ENCODE data around the gene ARHGAP24.
A peak's percentile ranks its signal among the peaks of the same experiment; 100 is the strongest.

ARHGAP24 gene

DNA sequence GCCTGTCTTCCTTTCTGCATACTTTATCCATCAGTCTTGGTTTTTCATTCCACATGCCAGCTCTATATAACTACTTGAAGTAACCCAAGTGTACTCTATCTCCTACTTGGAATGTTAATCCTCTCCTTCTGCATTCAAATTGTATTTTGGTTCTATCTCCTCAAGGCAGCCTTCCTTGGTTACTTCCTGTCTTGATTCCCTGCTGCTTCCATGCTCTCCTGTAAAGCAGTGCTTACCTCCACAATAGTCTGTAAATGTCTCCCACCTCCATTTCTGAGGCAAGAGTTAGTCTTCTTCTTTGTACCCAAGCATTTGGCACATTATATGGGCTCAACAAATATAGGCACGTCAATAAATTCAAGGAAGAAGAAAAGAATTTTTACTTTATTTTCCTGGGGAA, 298.4 kb downstream of the ARHGAP24 start:
- Mint-ChIP-seq H3K27me3 (ENCODE audit: low read depth) (no peaks in the 10 kb centered on the region), H3K9me3 (no peaks in the 10 kb centered on the region), H3K27ac (no peak overlapping the region), H3K4me3 (no peak overlapping the region), H3K36me3 (ENCODE audit: low read depth) (no peaks in the 10 kb centered on the region), H3K4me1 (peaks cover 40% of the 10 kb centered on the region)
- TF ChIP-seq, protein P1, sequence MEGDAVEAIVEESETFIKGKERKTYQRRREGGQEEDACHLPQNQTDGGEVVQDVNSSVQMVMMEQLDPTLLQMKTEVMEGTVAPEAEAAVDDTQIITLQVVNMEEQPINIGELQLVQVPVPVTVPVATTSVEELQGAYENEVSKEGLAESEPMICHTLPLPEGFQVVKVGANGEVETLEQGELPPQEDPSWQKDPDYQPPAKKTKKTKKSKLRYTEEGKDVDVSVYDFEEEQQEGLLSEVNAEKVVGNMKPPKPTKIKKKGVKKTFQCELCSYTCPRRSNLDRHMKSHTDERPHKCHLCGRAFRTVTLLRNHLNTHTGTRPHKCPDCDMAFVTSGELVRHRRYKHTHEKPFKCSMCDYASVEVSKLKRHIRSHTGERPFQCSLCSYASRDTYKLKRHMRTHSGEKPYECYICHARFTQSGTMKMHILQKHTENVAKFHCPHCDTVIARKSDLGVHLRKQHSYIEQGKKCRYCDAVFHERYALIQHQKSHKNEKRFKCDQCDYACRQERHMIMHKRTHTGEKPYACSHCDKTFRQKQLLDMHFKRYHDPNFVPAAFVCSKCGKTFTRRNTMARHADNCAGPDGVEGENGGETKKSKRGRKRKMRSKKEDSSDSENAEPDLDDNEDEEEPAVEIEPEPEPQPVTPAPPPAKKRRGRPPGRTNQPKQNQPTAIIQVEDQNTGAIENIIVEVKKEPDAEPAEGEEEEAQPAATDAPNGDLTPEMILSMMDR (IDR thresholded peaks at IDR 0.05; ENCODE audit: unreplicated experiment in 3 of 3) = no peak

DNA sequence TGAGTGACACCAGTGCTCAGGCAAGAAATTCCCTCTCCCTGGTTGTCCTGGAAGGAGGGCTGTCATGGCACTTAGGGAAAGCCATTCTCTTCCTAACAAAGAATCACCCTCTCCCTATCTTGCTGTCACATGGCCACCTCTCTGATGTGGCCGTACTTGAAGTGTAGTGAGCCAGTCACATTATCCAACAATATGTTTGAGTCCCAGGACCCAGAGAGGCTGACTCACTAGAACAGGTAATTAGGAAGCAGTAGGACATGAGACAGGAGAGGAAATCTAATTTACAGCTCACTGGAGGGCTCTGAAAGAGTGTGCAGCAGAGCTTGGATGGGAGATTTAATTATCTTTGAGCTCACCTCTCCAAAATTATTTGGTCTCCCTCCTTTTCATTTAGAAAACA, 299.1 kb downstream of the ARHGAP24 start:
- Mint-ChIP-seq H3K4me1 (peaks cover 45% of the 10 kb centered on the region), H3K4me3 (no peak overlapping the region), H3K27me3 (ENCODE audit: low read depth) (no peaks in the 10 kb centered on the region), H3K27ac (peak overlapping the region; percentile 25 to 92 (median 80)), H3K36me3 (ENCODE audit: low read depth) (no peaks in the 10 kb centered on the region), H3K9me3 (no peaks in the 10 kb centered on the region)
- TF ChIP-seq, protein P1 (IDR thresholded peaks at IDR 0.05; ENCODE audit: unreplicated experiment in 3 of 3) = no peak

DNA sequence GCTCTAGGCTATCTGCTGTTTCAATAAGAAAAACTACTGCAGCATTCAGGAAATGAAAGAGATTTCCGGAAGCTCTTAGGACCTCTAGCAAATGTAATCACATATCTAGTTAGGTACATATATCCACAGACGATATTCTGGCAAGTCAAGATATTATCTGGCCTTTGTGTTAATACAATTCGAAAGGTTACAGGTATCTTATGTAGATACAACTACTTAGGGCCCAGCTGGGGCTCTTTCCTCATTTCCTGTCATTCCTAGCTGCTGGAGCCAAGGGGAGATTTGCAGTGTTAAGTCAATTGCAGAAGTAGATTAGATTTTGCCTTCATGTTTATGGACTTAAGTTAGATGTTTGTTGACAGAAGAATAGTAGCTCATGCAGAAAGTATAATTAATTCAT, 299.5 kb downstream of the ARHGAP24 start:
- Mint-ChIP-seq H3K4me1 (peaks cover 50% of the 10 kb centered on the region), H3K4me3 (no peak overlapping the region), H3K36me3 (ENCODE audit: low read depth) (no peaks in the 10 kb centered on the region), H3K27me3 (ENCODE audit: low read depth) (no peaks in the 10 kb centered on the region), H3K9me3 (no peaks in the 10 kb centered on the region), H3K27ac (peak overlapping the region; percentile 65 to 92 (median 80))
- TF ChIP-seq, protein P1 (IDR thresholded peaks at IDR 0.05; ENCODE audit: unreplicated experiment in 3 of 3) = no peak

DNA sequence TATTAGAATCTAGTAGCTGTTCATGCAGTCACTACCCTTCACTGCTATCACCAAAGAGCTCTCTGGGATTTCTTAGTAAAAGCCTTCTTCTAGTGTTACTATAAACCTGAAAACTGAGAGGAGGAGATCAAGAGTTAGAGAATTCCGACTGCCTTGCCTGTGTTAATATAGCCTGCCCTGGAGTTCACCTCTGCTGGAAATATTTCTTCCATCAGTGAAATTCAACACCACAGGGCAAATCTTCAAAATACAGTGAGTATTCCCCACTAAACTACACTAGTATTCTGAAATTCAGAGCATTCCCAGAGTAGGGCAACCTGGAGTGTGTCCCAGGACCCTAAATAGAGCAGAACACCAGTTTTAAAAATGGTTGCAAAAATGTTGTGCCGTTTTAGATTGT, 301.1 kb downstream of the ARHGAP24 start:
- Mint-ChIP-seq H3K4me1 (peaks cover 57% of the 10 kb centered on the region), H3K4me3 (peak overlapping the region in 1 of 3 experiments; percentile 12), H3K36me3 (ENCODE audit: low read depth) (no peaks in the 10 kb centered on the region), H3K27me3 (ENCODE audit: low read depth) (no peaks in the 10 kb centered on the region), H3K9me3 (no peaks in the 10 kb centered on the region), H3K27ac (peak overlapping the region; percentile 80 to 92 (median 85))
- TF ChIP-seq, protein P1 (IDR thresholded peaks at IDR 0.05; ENCODE audit: unreplicated experiment in 3 of 3) = no peak

DNA sequence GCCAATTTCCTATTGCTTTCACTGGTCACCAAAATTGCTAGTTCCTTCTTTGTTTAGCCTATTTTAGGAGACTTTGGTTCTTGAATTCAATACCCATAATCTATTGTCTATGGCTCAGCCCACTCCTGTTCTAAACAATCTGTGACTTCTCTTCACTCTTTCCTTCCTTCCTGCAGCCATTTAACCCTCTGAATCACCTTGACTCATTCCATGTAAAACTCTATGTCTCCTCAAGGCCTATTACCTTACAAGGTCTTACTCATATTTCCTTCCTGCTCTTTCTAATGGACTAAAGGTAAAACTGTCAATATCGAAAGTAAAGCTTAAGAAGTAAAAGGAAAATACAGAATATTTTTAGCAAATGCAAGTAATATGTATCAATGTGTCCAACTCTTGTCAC, 301.6 kb downstream of the ARHGAP24 start:
- Mint-ChIP-seq H3K27me3 (ENCODE audit: low read depth) (no peaks in the 10 kb centered on the region), H3K36me3 (ENCODE audit: low read depth) (no peaks in the 10 kb centered on the region), H3K4me3 (no peak overlapping the region), H3K4me1 (peaks cover 57% of the 10 kb centered on the region), H3K27ac (peak overlapping the region; percentile 51 to 92 (median 80)), H3K9me3 (no peaks in the 10 kb centered on the region)
- TF ChIP-seq, protein P1 (IDR thresholded peaks at IDR 0.05; ENCODE audit: unreplicated experiment in 3 of 3) = no peak

DNA sequence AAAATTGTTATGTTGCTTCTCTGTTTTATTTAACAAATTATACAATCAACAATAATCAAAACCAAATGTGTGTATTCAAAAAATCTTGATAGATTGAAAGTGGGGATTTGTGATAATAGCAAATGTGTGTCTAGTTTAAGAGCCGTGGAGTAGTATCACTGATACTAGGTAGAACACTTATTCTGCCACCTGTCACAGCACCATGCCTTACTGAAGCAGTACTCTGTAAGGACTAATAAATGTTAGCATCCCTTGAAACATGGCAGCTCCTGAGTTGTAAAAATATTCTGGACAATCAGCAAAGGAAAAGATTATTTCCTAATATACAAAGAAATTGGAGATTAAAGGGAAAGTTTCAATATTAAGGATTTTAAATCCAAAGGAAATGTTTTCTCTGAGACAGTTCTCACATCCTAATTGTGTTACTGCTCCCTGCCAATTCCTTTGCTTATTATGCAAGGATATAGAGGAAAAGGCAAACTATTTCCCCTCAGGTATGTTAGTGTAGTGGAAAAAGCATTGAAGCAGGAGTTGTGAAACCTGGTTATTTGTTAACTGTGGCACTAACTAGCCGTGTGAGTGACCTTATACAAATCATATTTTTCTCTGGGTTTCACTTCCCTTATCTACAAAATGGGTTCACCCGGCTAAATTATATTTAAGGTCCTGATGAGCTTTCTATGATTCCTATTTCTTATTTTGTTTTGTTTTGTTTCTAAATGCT, 303.1 kb downstream of the ARHGAP24 start:
- no peaks in the 10 kb centered on the region for H3K36me3 Mint-ChIP-seq (ENCODE audit: low read depth)
- peak overlapping the region; percentile 96 to 99 (median 97) for H3K27ac Mint-ChIP-seq
- no peaks in the 10 kb centered on the region for H3K9me3 Mint-ChIP-seq
- H3K27me3 Mint-ChIP-seq (ENCODE audit: low read depth) = no peaks in the 10 kb centered on the region
- H3K4me1 Mint-ChIP-seq = peaks cover 64% of the 10 kb centered on the region
- TF ChIP-seq, protein P1 (IDR thresholded peaks at IDR 0.05; ENCODE audit: unreplicated experiment in 3 of 3) = no peak
- peak overlapping the region; percentile 92 to 97 (median 97) for H3K4me3 Mint-ChIP-seq
